PC-3 (cell line): ENCODE measurements around the gene FBLN5. TPM values are rescaled to one million over a fixed set of nuclear protein-coding genes. Genes with fewer than 3 reads are reported as not detected.

ENCODE experiments used
- ATAC-seq: fragments of 200-7000 bp; cut with Tn5 transposase; 2 replicates; pipeline ENCODE4 v1.9.1; 2020; ENCODE audit warnings: mild to moderate bottlenecking, moderate library complexity
- BruUV-seq: library from RNA; stranded (reverse); fragments of 400-500 nt; replicated peaks from 2 replicates; lab custom pipeline; 2021; lab: Mats Ljungman, UMichigan
- CTCF ChIA-PET: fragments of 300-600 bp; sonication (Branson Sonifier 250); formaldehyde crosslinking; loops from one replicate; lab custom pipeline; 2022; ENCODE audit warnings: antibody characterized with exemption; lab: Charles Lee
- POLR2A ChIA-PET: fragments of 300-600 bp; sonication (Branson Sonifier 250); formaldehyde crosslinking; loops from one replicate; lab custom pipeline; 2022; ENCODE audit warnings: antibody characterized with exemption; ENCODE audit not compliant: unreplicated experiment; lab: Charles Lee
- DNase-seq: peaks from one replicate; pipeline ENCODE4 v3.0.0-alpha.2; 2015
- H2AFZ ChIP-seq: fragments of 300-600 bp; sonication (generic); 2 replicates; pipeline ENCODE4 v1.6.0; 2016; ENCODE audit warnings: antibody characterized with exemption, low read length
- H3F3A ChIP-seq: fragments of 300-600 bp; sonication (generic); one replicate; pipeline ENCODE4 v1.6.0; 2017; ENCODE audit warnings: antibody characterized with exemption, low read length, control low read depth, mild to moderate bottlenecking; ENCODE audit not compliant: unreplicated experiment
- H3K27ac ChIP-seq: fragments of 300-600 bp; sonication (generic); 2 replicates; pipeline ENCODE4 v1.5.1; 2016; ENCODE audit warnings: mild to moderate bottlenecking, low read length
- H3K27me3 ChIP-seq: fragments of 300-600 bp; sonication (generic); 2 replicates; pipeline ENCODE4 v1.6.1; 2016; ENCODE audit warnings: low read length, mixed read lengths
- H3K36me3 ChIP-seq: fragments of 300-600 bp; sonication (generic); 2 replicates; pipeline ENCODE4 v1.6.1; 2016; ENCODE audit warnings: low read depth, mixed run types, low read length, mixed read lengths
- H3K4me1 ChIP-seq: fragments of 300-600 bp; sonication (generic); 2 replicates; pipeline ENCODE4 v1.5.1; 2016; ENCODE audit warnings: low read length; ENCODE audit not compliant: insufficient read depth
- H3K4me2 ChIP-seq: fragments of 300-600 bp; sonication (generic); 2 replicates; pipeline ENCODE4 v1.6.0; 2016; ENCODE audit warnings: low read length
- H3K4me3 ChIP-seq: fragments of 300-600 bp; sonication (generic); 2 replicates; pipeline ENCODE4 v1.5.1; 2016; ENCODE audit warnings: mild to moderate bottlenecking, low read length, mixed read lengths
- H3K79me2 ChIP-seq: fragments of 300-600 bp; sonication (generic); 2 replicates; pipeline ENCODE4 v1.6.1; 2017; ENCODE audit warnings: low read length, mixed read lengths
- H3K9ac ChIP-seq: fragments of 300-600 bp; sonication (generic); 2 replicates; pipeline ENCODE4 v1.6.0; 2016; ENCODE audit warnings: mild to moderate bottlenecking, low read length
- H3K9me2 ChIP-seq: fragments of 300-600 bp; sonication (generic); replicated peaks from 2 replicates; pipeline ENCODE4 v1.6.1; 2016; ENCODE audit warnings: mixed run types, low read length, mixed read lengths
- H3K9me3 ChIP-seq: fragments of 300-600 bp; sonication (generic); 2 replicates; pipeline ENCODE4 v1.6.1; 2016; ENCODE audit warnings: low read length, mixed read lengths
- H4K20me1 ChIP-seq: fragments of 300-600 bp; sonication (generic); 2 replicates; pipeline ENCODE4 v1.6.1; 2016; ENCODE audit warnings: low read length, mixed read lengths
- EZH2 ChIP-seq: fragments of 300-600 bp; sonication (generic); IDR thresholded peaks from one replicate; pipeline ENCODE4 v1.6.1; 2017; ENCODE audit warnings: antibody characterized with exemption, mild to moderate bottlenecking, low read length; ENCODE audit not compliant: unreplicated experiment
- EZH2phosphoT487 ChIP-seq: fragments of 300-600 bp; sonication (generic); IDR thresholded peaks from 2 replicates; pipeline ENCODE4 v1.6.1; 2018; ENCODE audit warnings: mild to moderate bottlenecking, antibody characterized with exemption, low read length, borderline replicate concordance
- intact Hi-C: fragments of 100-400 bp; cut with micrococcal nuclease; formaldehyde crosslinking; loops from 2 replicates; pipeline ENCODE4 v1.9.0; 2023
- total RNA-seq: library from RNA; depleted of rRNA; stranded (reverse); fragments of >200 nt; gene quantifications from 2 replicates; pipeline ENCODE4 v1.2.3, GENCODE V29; 2014
- TF ChIP-seq, protein P1 (sequence below): fragments of 300-600 bp; sonication (generic); conservative IDR thresholded peaks from 2 replicates; pipeline ENCODE4 v1.5.1; 2017; ENCODE audit warnings: antibody characterized with exemption, low read depth, mild to moderate bottlenecking, low read length

Gene FBLN5
- total RNA-seq, 1 experiment from 2014 or later = 0.58 TPM

DNA sequence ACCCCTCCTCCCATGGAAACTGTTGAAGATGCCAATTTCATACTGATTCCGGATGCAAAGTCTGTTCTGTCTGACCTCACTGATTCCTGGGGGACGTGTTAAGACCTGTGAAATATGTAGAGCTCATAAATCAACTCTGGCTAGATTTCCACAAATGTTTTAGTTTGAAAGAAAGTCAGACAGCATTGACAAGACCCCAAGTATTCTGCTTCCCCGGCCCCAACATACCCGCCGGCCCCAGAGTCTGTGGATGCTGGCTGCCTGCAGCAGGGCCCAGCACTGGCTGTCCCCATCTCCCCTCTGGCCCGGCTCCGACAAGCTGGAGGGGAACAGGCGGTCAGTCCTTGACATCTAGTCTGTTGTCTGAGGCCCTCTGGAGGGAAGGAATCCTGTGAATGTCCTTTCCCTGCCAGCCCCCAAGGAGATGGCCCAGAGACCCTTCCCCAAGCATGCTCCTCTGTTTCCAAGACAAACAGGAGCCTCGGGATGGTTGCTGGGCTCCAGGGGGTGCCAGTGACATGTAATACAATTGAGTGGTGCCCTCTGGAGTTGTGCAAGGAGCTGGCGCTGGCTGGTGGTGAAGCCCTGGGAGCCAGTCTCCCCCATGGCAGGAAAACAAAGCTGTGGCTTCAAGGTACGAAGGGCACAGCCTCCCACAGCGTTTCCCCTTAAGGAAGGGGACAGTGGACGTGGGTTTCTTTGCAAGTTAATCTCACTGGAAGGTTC lies 22.3 kb downstream of the FBLN5 start:
- no peaks in the 10 kb centered on the region for H3K4me1 ChIP-seq
- no peaks in the 10 kb centered on the region for H3K79me2 ChIP-seq
- no peaks in the 10 kb centered on the region for H3K9me2 ChIP-seq
- DNase-seq (no peak), ATAC-seq (no peak)
- H3K36me3 ChIP-seq = no peaks in the 10 kb centered on the region
- no peak overlapping the region for H3K4me2 ChIP-seq
- H2AFZ ChIP-seq = no peak overlapping the region
- no peak overlapping the region for H3K4me3 ChIP-seq
- no peaks in the 10 kb centered on the region for H3K9me3 ChIP-seq
- H3F3A ChIP-seq = no peaks in the 10 kb centered on the region
- ChIA-PET CTCF (no interaction called here), POLR2A (no interaction called here)
- H4K20me1 ChIP-seq = no peaks in the 10 kb centered on the region
- TF ChIP-seq EZH2 = no peak
- TF ChIP-seq, protein P1, sequence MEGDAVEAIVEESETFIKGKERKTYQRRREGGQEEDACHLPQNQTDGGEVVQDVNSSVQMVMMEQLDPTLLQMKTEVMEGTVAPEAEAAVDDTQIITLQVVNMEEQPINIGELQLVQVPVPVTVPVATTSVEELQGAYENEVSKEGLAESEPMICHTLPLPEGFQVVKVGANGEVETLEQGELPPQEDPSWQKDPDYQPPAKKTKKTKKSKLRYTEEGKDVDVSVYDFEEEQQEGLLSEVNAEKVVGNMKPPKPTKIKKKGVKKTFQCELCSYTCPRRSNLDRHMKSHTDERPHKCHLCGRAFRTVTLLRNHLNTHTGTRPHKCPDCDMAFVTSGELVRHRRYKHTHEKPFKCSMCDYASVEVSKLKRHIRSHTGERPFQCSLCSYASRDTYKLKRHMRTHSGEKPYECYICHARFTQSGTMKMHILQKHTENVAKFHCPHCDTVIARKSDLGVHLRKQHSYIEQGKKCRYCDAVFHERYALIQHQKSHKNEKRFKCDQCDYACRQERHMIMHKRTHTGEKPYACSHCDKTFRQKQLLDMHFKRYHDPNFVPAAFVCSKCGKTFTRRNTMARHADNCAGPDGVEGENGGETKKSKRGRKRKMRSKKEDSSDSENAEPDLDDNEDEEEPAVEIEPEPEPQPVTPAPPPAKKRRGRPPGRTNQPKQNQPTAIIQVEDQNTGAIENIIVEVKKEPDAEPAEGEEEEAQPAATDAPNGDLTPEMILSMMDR = no peak
- TF ChIP-seq EZH2phosphoT487 = no peak
- no peak overlapping the region for H3K9ac ChIP-seq
- no peak overlapping the region for H3K27ac ChIP-seq
- intact Hi-C loops = no loop called here
- no TSS peak for BruUV-seq
- H3K27me3 ChIP-seq = 0 out of 2 replicates have a peak, but pooled peaks cover 3% of the 10 kb centered on the region

DNA sequence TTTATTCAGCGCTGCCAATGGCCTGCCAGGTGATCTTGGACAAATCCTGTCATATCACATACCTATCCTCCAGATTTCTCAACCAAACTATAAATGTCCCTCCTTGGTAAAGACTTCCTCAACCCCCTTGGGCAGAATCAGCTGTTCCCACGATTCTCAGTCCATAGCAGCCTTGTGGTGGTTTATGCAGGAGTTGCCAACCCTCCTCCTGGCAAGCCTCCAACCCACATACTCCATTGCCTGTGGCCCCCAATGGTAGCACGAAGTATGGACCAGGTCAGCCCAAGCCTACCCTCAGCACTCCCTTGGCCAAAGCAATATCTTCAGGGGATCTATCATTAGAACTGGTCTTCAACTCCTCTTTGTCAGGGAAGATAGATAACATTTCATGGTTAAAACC lies 27.0 kb downstream of the FBLN5 start:
- no peaks in the 10 kb centered on the region for H3K9me2 ChIP-seq
- peaks cover 7% of the 10 kb centered on the region; the same call in 1 of the 2 replicates for H3K27me3 ChIP-seq
- TF ChIP-seq, protein P1 = no peak
- TF ChIP-seq EZH2phosphoT487 (no peak), EZH2 (no peak)
- no peaks in the 10 kb centered on the region for H3K79me2 ChIP-seq
- intact Hi-C loops = no loop called here
- H3K4me3 ChIP-seq = no peak overlapping the region
- BruUV-seq = no TSS peak
- H3F3A ChIP-seq = no peaks in the 10 kb centered on the region
- POLR2A ChIA-PET = no interaction called here
- H4K20me1 ChIP-seq = no peaks in the 10 kb centered on the region
- no peaks in the 10 kb centered on the region for H3K4me1 ChIP-seq
- no peak overlapping the region for H3K4me2 ChIP-seq
- ATAC-seq (no peak), DNase-seq (no peak)
- H3K36me3 ChIP-seq = no peaks in the 10 kb centered on the region
- no peak overlapping the region for H3K27ac ChIP-seq
- no peaks in the 10 kb centered on the region for H3K9me3 ChIP-seq
- CTCF ChIA-PET = no interaction called here
- no peak overlapping the region for H3K9ac ChIP-seq
- no peak overlapping the region for H2AFZ ChIP-seq

DNA sequence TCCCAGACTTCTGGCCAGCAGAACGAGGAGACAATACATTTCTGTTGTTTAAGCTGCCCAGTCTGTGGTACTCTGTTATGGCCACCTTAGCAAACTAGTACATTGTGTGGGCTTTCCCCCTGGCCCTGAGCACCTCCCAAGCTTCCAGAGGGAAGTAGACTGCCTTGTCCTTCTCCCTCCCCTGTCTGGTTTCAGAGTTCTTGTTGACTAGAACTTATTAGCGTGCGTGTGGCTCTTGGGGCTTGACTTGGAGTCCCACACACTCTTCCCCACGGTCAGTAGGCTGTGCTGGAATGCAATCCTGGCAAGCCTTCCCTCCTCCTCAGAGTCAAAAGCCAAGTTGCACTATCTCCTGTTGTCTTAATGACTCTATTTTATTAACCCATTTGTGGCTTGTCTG lies 27.7 kb downstream of the FBLN5 start:
- Histone ChIP-seq H3K27ac (no peak overlapping the region), H3K36me3 (no peaks in the 10 kb centered on the region), H3K9me2 (no peaks in the 10 kb centered on the region), H2AFZ (no peak overlapping the region), H3K9ac (no peak overlapping the region), H3F3A (no peaks in the 10 kb centered on the region), H3K4me3 (no peak overlapping the region), H3K4me2 (no peak overlapping the region), H3K27me3 (peaks cover 7% of the 10 kb centered on the region; the same call in 1 of the 2 replicates), H3K4me1 (no peaks in the 10 kb centered on the region), H4K20me1 (no peaks in the 10 kb centered on the region), H3K9me3 (no peaks in the 10 kb centered on the region), H3K79me2 (no peaks in the 10 kb centered on the region)
- intact Hi-C loops = no loop called here
- TF ChIP-seq, protein P1 = no peak
- TF ChIP-seq EZH2phosphoT487 (no peak), EZH2 (no peak)
- BruUV-seq = no TSS peak
- ChIA-PET CTCF (no interaction called here), POLR2A (no interaction called here)
- no peak for ATAC-seq
- DNase-seq = no peak
